ENCODE results near the gene SBK3.
"Not testable (repeated sequence)": the region's sequence is repeated elsewhere in the genome, so short reads cannot be mapped to it uniquely, and the experiment has no call there.

Gene SBK3

GRCh38 chr19:55579766-55580621 lies 34.7 kb upstream of the SBK3 start:
- no peak for DNase-seq (ENCODE audit: extremely low read depth, low read depth)
- no peak for TF ChIP-seq CTCF (IDR thresholded peaks at IDR 0.05; ENCODE audit: low read depth, low read length)

- DNase-seq (ENCODE audit: extremely low read depth, low read depth): no peak
- no peak for TF ChIP-seq CTCF (IDR thresholded peaks at IDR 0.05; ENCODE audit: low read depth, low read length)
Observed at GRCh38 chr19:55578761-55579747, 33.7 kb upstream of the SBK3 start.

GRCh38 chr19:55578031-55578760 lies 32.9 kb upstream of the SBK3 start:
- no peak for TF ChIP-seq CTCF (IDR thresholded peaks at IDR 0.05; ENCODE audit: low read depth, low read length)
- no peak for DNase-seq (ENCODE audit: extremely low read depth, low read depth)

GRCh38 chr19:55576746-55577145 lies 31.4 kb upstream of the SBK3 start:
- no peak for TF ChIP-seq CTCF (IDR thresholded peaks at IDR 0.05; ENCODE audit: low read depth, low read length)
- no peak for DNase-seq (ENCODE audit: extremely low read depth, low read depth)

GRCh38 chr19:55573929-55574328 lies 28.6 kb upstream of the SBK3 start:
- not testable (repeated sequence) for DNase-seq (ENCODE audit: extremely low read depth, low read depth)

GRCh38 chr19:55569477-55569876 lies 24.1 kb upstream of the SBK3 start:
- DNase-seq (ENCODE audit: extremely low read depth, low read depth): not testable (repeated sequence)

GRCh38 chr19:55567708-55568328 lies 22.5 kb upstream of the SBK3 start:
- DNase-seq (ENCODE audit: extremely low read depth, low read depth): no peak
- no peak for TF ChIP-seq CTCF (IDR thresholded peaks at IDR 0.05; ENCODE audit: low read depth, low read length)

Data from AG09319 (cell line).